ENCODE results near the gene IRF9.

DNA sequence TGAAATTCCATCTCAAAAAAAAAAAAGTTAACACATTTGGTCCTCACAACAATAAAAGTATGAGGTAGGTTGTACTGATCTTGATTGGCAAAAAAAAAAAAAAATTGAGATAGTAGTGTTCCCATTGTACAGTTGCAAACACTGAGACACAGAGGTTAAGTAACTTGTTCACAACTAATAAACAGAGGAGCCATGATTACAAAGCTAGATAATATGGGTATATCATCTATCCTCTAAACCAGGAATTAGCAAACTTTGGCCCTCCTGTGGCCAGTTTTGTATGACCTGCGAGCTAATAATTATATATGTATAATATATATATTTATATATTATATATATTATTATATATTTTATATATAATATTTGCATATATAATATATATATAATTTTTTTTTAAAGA lies 27.3 kb upstream of the IRF9 start:
- TF ChIP-seq POLR2AphosphoS5 (IDR thresholded peaks at IDR 0.05): no peak
- TF ChIP-seq CTCF (IDR thresholded peaks at IDR 0.05): no peak
- no peak for TF ChIP-seq POLR2A (IDR thresholded peaks at IDR 0.05)
- no peak for TF ChIP-seq EP300 (IDR thresholded peaks at IDR 0.05)
